PFSK-1 (cell line): ENCODE measurements around the gene CYTIP.

Experiments used
- FOXP2 ChIP-seq: optimal IDR thresholded peaks from 2 replicates; pipeline ENCODE3; 2011; ENCODE audit warnings: borderline replicate concordance, control low read depth, inconsistent platforms; ENCODE audit not compliant: insufficient read depth; ENCODE audit errors: extremely low read length, extremely low read depth
- POLR2AphosphoS5 ChIP-seq: IDR thresholded peaks from 2 replicates; pipeline ENCODE4 v1.6.1; 2012; ENCODE audit warnings: low read depth, mild to moderate bottlenecking, control low read depth, low read length, moderate library complexity
- SIN3A ChIP-seq: IDR thresholded peaks from 2 replicates; pipeline ENCODE4 v1.6.1; 2012; ENCODE audit warnings: mild to moderate bottlenecking, low read length, moderate library complexity, borderline replicate concordance; ENCODE audit not compliant: insufficient read depth
- TAF1 ChIP-seq: IDR thresholded peaks from 2 replicates; pipeline ENCODE4 v1.6.1; 2012; ENCODE audit warnings: low read length, control low read depth, borderline replicate concordance; ENCODE audit not compliant: insufficient read depth
- TF ChIP-seq, protein P1 (sequence below), 2 experiments: IDR thresholded peaks; 2 replicates each; pipeline versions ENCODE4 v1.6.1 to v1.8.0; 2011 to 2012; ENCODE audit warnings: low read depth in 2 of 2, low read length in 2 of 2, control low read depth in 1 of 2, inconsistent platforms in 1 of 2, mild to moderate bottlenecking in 1 of 2, moderate library complexity in 1 of 2; ENCODE audit not compliant: insufficient read depth in 1 of 2

CYTIP gene

DNA sequence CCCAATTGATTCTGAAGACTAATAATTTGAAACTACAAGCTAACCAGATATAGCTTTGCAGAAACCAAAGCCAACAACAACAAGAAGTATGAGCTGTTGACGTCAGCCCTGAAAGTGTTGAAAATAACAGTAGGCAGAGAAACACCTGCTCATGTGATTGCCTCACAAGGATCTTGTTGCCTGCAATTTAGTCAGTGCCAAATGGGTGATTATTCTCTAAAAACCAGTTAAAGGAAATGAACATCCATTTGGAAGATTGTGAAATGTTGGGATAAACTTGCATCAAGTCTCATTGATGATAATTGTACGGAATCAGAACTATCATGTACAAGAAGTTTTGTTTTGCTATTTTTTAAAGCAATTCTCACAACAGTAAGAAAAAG, 2.8 kb downstream of the CYTIP start:
- TF ChIP-seq POLR2AphosphoS5 (no peak), TAF1 (no peak), SIN3A (no peak), FOXP2 (no peak)
- TF ChIP-seq, protein P1, sequence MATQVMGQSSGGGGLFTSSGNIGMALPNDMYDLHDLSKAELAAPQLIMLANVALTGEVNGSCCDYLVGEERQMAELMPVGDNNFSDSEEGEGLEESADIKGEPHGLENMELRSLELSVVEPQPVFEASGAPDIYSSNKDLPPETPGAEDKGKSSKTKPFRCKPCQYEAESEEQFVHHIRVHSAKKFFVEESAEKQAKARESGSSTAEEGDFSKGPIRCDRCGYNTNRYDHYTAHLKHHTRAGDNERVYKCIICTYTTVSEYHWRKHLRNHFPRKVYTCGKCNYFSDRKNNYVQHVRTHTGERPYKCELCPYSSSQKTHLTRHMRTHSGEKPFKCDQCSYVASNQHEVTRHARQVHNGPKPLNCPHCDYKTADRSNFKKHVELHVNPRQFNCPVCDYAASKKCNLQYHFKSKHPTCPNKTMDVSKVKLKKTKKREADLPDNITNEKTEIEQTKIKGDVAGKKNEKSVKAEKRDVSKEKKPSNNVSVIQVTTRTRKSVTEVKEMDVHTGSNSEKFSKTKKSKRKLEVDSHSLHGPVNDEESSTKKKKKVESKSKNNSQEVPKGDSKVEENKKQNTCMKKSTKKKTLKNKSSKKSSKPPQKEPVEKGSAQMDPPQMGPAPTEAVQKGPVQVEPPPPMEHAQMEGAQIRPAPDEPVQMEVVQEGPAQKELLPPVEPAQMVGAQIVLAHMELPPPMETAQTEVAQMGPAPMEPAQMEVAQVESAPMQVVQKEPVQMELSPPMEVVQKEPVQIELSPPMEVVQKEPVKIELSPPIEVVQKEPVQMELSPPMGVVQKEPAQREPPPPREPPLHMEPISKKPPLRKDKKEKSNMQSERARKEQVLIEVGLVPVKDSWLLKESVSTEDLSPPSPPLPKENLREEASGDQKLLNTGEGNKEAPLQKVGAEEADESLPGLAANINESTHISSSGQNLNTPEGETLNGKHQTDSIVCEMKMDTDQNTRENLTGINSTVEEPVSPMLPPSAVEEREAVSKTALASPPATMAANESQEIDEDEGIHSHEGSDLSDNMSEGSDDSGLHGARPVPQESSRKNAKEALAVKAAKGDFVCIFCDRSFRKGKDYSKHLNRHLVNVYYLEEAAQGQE (IDR thresholded peaks at IDR 0.05; ENCODE audit: insufficient read depth in 1 of 2, low read depth in 2 of 2, low read length in 2 of 2), result no peak

DNA sequence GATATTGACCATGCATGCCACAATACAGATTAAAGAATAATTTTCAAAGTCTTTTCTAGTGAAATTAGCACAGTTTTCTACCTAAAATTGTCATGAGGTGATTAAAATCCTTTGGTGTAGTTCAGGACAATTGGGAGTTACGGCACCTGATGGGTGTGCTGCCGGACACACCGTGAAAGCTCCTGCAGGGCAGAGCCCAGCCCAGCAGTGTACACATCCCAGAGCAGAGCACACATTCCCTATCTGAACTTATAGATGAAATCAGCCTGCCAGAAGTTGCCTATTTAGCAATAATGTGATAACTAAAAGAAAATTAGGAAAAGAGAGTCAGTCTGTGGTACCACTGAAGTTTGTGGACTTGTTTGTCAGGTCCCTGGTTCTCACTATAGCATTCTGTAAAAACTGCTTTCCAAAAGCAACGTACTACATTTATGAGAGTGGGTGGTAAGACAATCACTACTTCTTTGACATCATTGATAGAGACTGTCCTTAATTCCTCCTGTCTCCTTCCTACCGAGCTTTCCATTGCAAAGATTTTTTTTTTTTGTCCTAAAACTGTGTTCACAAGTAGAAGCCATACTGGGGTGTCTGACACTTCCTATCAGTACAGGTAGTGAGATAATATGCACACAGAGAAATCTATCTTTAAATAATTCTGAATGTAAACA, 3.4 kb downstream of the CYTIP start:
- TF ChIP-seq FOXP2, result no peak
- TF ChIP-seq TAF1, result 0 out of 2 replicates have a peak, but pooled peaks have one; percentile 31

DNA sequence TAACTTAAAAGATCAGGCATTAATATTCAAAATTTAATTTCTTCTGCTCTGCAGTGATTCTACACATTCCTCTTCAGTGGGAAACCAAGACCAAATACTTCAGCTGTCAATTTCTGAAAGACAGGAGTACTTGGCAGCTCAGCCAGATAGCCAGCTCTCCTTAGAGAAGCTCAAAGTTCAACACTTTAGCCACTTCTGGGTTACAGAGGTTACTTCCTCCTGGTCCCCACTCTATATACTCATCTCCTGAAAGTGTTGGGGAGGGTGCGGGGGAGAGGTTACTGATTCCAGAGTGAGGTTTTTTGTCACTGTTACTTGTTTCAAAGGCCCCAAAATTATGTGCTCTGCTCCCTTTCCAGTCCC, 4.1 kb downstream of the CYTIP start:
- TF ChIP-seq TAF1, result no peak
- TF ChIP-seq SIN3A, result no peak

DNA sequence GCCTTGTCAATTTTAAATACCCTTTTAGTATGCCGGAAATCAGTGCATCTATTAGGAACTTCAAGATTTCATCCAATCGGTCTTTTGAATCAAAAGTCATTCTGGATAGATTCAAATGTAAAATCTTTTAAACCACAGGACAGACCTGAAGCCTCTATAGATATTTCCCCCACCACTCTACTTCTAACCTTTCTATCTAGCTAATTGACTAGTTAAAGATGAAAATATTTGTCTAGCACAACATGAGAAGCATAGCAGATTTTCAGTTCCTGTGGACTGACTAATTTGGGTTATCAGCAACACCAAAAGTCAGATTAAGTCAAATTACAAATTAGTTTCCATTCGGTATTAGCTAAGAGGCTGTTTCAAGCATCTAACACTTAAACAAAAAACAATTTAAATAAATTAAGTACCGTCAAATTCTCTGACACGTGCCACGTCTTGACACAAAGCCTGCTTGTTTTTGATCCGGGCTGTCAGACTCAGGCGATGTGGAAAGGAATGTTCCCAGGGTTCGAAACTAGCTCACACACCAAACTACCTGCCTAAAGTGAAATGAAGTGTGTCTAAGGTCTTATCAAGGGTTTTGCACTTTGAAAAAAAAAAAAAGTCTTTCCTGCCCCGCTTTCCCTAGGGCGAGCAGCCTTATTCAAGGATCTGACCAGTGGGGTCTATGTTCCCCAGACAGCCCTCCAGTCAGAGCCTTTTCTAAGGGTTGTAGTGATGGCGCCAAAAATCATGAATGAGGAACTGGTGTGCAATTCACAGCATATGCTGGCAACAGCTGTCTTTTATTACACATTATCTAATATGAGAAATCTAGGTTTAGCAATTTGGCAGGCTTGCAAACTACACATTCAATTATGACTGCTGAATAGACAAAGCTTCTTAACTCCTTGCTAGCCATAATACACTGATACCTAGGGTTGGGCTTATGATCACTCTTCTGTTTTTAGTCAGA, 4.7 kb downstream of the CYTIP start:
- TF ChIP-seq, protein P1 (IDR thresholded peaks at IDR 0.05; ENCODE audit: insufficient read depth in 1 of 2, low read depth in 2 of 2, low read length in 2 of 2), result no peak; a peak in 1 of 4 replicates
- TF ChIP-seq SIN3A, result peak; percentile 84; the same call in 1 of the 2 replicates
- no peak for TF ChIP-seq FOXP2
- TF ChIP-seq POLR2AphosphoS5, result peak; percentile 76
- peak; percentile 19; the same call in 1 of the 2 replicates for TF ChIP-seq TAF1

DNA sequence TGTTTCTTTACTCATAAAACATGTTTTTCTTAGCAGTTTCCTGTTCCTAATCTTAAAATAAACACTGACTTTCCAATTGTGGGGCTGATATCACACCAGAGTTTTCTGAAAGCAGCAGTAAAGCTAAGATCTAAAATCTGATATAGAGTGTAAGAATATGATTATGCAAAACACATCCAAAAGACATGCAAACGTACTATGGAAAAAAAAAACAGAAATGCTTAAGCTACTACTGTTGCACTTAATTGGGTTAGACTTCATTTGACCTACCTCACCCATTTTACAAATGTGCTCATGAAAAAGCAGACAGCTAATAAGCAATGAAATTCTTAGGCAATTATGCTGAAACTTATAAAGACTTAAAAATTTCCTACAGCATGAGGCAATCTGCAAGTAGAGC, 10.5 kb downstream of the CYTIP start:
- no peak for TF ChIP-seq TAF1
- no peak for TF ChIP-seq SIN3A
- TF ChIP-seq FOXP2, result no peak

DNA sequence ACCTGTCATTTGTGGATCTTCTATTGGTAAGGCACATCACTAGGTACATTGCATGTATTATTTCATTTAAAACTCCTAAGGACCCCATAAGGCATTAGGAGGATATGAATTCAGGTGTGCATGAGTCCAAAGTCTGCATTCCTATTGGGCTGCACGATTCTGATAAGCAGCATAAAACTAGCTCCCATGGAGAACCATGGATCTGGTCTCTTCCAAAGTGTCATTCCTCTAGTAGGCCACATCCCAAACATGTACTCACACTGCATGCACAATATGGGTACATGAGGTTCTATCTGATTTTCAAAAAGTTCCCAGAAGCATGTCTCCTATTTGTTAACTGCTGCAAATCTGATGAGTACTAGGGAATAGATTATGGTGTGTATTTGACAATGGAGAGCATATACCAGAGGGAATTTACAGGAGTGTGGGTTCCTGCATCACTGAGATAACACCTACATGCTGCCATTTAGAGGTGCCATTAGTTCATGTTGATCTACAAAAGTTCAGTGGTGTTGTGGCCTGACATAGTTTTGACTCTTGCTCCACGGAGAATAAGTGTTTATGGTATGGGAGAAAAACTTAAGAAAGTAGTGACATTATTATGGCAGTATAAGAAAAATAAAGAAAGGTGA, 11.3 kb downstream of the CYTIP start:
- no peak for TF ChIP-seq SIN3A
- no peak for TF ChIP-seq FOXP2
- TF ChIP-seq TAF1, result no peak
- TF ChIP-seq POLR2AphosphoS5, result no peak
- TF ChIP-seq, protein P1 (IDR thresholded peaks at IDR 0.05; ENCODE audit: insufficient read depth in 1 of 2, low read depth in 2 of 2, low read length in 2 of 2), result no peak
